H9 (cell line): Measurements from ENCODE around the gene HIPK1. TPM values are rescaled to one million over a fixed set of nuclear protein-coding genes. Genes with fewer than 3 reads are reported as not detected.

Source experiments
- DNase-seq: peaks from one replicate; pipeline ENCODE4 v3.0.0-alpha.2; 2017
- H2AFZ ChIP-seq: one replicate; pipeline ENCODE4 v1.6.1; 2013; ENCODE audit warnings: mild to moderate bottlenecking, low read length, control low read depth, moderate library complexity
- H2AK5ac ChIP-seq: 2 replicates; pipeline ENCODE4 v1.6.1; 2013; ENCODE audit warnings: low read length, control low read depth, mixed read lengths; ENCODE audit not compliant: insufficient read length
- H2BK120ac ChIP-seq: one replicate; pipeline ENCODE4 v1.6.1; 2013; ENCODE audit warnings: low read depth, mild to moderate bottlenecking, low read length, control low read depth, inconsistent platforms; ENCODE audit not compliant: poor library complexity, severe bottlenecking
- H2BK12ac ChIP-seq: 2 replicates; pipeline ENCODE4 v1.6.1; 2013; ENCODE audit warnings: low read length, control low read depth, mixed read lengths, low read depth; ENCODE audit not compliant: insufficient read length
- H2BK15ac ChIP-seq: 2 replicates; pipeline ENCODE4 v1.6.1; 2013; ENCODE audit warnings: low read depth, low read length, control low read depth
- H2BK20ac ChIP-seq: one replicate; pipeline ENCODE4 v1.6.1; 2013; ENCODE audit warnings: low read depth, mild to moderate bottlenecking, low read length, control low read depth, inconsistent platforms; ENCODE audit not compliant: poor library complexity, severe bottlenecking
- H2BK5ac ChIP-seq: 2 replicates; pipeline ENCODE4 v1.6.1; 2013; ENCODE audit warnings: low read length, control low read depth, mixed read lengths; ENCODE audit not compliant: insufficient read length
- H3K14ac ChIP-seq: 2 replicates; pipeline ENCODE4 v1.6.1; 2013; ENCODE audit warnings: low read length, control low read depth; ENCODE audit not compliant: insufficient read depth
- H3K18ac ChIP-seq: 2 replicates; pipeline ENCODE4 v1.6.1; 2013; ENCODE audit warnings: low read depth, mild to moderate bottlenecking, mixed read lengths, low read length, control low read depth; ENCODE audit not compliant: insufficient read length
- H3K23ac ChIP-seq: 2 replicates; pipeline ENCODE4 v1.6.1; 2013; ENCODE audit warnings: low read length, control low read depth, mixed read lengths, low read depth; ENCODE audit not compliant: insufficient read length
- H3K23me2 ChIP-seq: 2 replicates; pipeline ENCODE4 v1.6.1; 2013; ENCODE audit warnings: low read depth, mild to moderate bottlenecking, mixed read lengths, low read length, control low read depth; ENCODE audit not compliant: insufficient read length, poor library complexity, severe bottlenecking
- H3K27ac ChIP-seq: 2 replicates; pipeline ENCODE4 v1.5.1; 2013; ENCODE audit warnings: low read length, control low read depth, mixed read lengths, low read depth; ENCODE audit not compliant: insufficient read length
- H3K27me3 ChIP-seq: 2 replicates; pipeline ENCODE4 v1.6.1; 2013; ENCODE audit warnings: low read length, control low read depth, inconsistent platforms; ENCODE audit not compliant: insufficient read depth
- H3K4ac ChIP-seq: 2 replicates; pipeline ENCODE4 v1.6.1; 2013; ENCODE audit warnings: low read depth, mild to moderate bottlenecking, control low read depth, inconsistent platforms, low read length, moderate library complexity
- H3K4me1 ChIP-seq: 2 replicates; pipeline ENCODE4 v1.6.1; 2013; ENCODE audit warnings: low read length, control low read depth, inconsistent platforms; ENCODE audit not compliant: insufficient read depth
- H3K4me2 ChIP-seq: 2 replicates; pipeline ENCODE4 v1.6.1; 2013; ENCODE audit warnings: low read length, control low read depth, mixed read lengths; ENCODE audit not compliant: insufficient read length, insufficient read depth
- H3K56ac ChIP-seq: 2 replicates; pipeline ENCODE4 v1.6.1; 2013; ENCODE audit warnings: low read depth, mild to moderate bottlenecking, mixed read lengths, low read length, control low read depth; ENCODE audit not compliant: insufficient read length
- H3K79me1 ChIP-seq: 2 replicates; pipeline ENCODE4 v1.6.1; 2013; ENCODE audit warnings: low read depth, mild to moderate bottlenecking, moderate library complexity, low read length, control low read depth, inconsistent platforms; ENCODE audit not compliant: insufficient read depth, poor library complexity, severe bottlenecking
- H3K79me2 ChIP-seq: 2 replicates; pipeline ENCODE4 v1.6.1; 2013; ENCODE audit warnings: low read length, control low read depth, inconsistent platforms; ENCODE audit not compliant: insufficient read depth
- H3K9ac ChIP-seq: 2 replicates; pipeline ENCODE4 v1.6.1; 2013; ENCODE audit warnings: low read length, control low read depth, mixed read lengths; ENCODE audit not compliant: insufficient read length; ENCODE audit errors: extremely low read depth
- H3K9me3 ChIP-seq: one replicate; pipeline ENCODE4 v1.6.1; 2013; ENCODE audit warnings: low read depth, low read length, inconsistent platforms; ENCODE audit not compliant: control insufficient read depth
- H3T11ph ChIP-seq: one replicate; pipeline ENCODE4 v1.6.1; 2013; ENCODE audit warnings: mild to moderate bottlenecking, low read length, control low read depth, inconsistent platforms
- H4K20me1 ChIP-seq: one replicate; pipeline ENCODE4 v1.6.1; 2013; ENCODE audit not compliant: control insufficient read depth, insufficient read length, insufficient read depth
- H4K5ac ChIP-seq: 2 replicates; pipeline ENCODE4 v1.6.1; 2013; ENCODE audit warnings: low read depth, mild to moderate bottlenecking, mixed read lengths, low read length, control low read depth; ENCODE audit not compliant: insufficient read length
- H4K8ac ChIP-seq: replicated peaks from 2 replicates; pipeline ENCODE4 v1.6.1; 2013; ENCODE audit warnings: low read length, control low read depth, mixed read lengths, low read depth; ENCODE audit not compliant: insufficient read length
- H4K91ac ChIP-seq: 2 replicates; pipeline ENCODE4 v1.6.1; 2013; ENCODE audit warnings: low read depth, mild to moderate bottlenecking, moderate library complexity, mixed read lengths, low read length, control low read depth; ENCODE audit not compliant: insufficient read length
- H3K27ac Mint-ChIP-seq, 3 experiments: 2 replicates in 2 of 3; 3 replicates in 1 of 3; pipeline ENCODE4 v1.8.0; 2020 to 2021; ENCODE audit warnings: mixed read lengths in 3 of 3, mild to moderate bottlenecking in 1 of 3, moderate library complexity in 1 of 3
- H3K27me3 Mint-ChIP-seq: 2 replicates; pipeline ENCODE4 v1.8.0; 2021; ENCODE audit warnings: low read depth, mild to moderate bottlenecking, moderate library complexity, mixed read lengths
- H3K36me3 Mint-ChIP-seq, 3 experiments: 2 replicates in 2 of 3; 3 replicates in 1 of 3; pipeline ENCODE4 v1.8.0; 2020 to 2021; ENCODE audit warnings: low read depth in 3 of 3, mixed read lengths in 3 of 3; ENCODE audit not compliant: insufficient read depth in 1 of 3
- H3K4me1 Mint-ChIP-seq, 2 experiments: 2 replicates each; pipeline ENCODE4 v1.8.0; 2020; ENCODE audit warnings: mixed read lengths in 2 of 2
- H3K4me3 Mint-ChIP-seq, 2 experiments: 2 replicates in 1 of 2; 3 replicates in 1 of 2; pipeline ENCODE4 v1.8.0; 2020 to 2021; ENCODE audit warnings: mild to moderate bottlenecking in 2 of 2, mixed read lengths in 2 of 2, moderate library complexity in 1 of 2
- H3K9me3 Mint-ChIP-seq, 2 experiments: 2 replicates in 1 of 2; 3 replicates in 1 of 2; pipeline ENCODE4 v1.8.0; 2020; ENCODE audit warnings: mild to moderate bottlenecking in 2 of 2, mixed read lengths in 2 of 2, moderate library complexity in 1 of 2
- WGBS: extraction: QIAGEN DNeasy Blood & Tissue Kit; methylation state at CpG from one replicate; pipeline ENCODE4 v1.1.7; 2013; ENCODE audit warnings: missing lambda C conversion rate, low lambda C conversion rate, mixed read lengths; ENCODE audit not compliant: insufficient read length; ENCODE audit errors: extremely low coverage; 5-methylcytosine and 5-hydroxymethylcytosine counted together
- total RNA-seq: library from RNA; stranded (reverse); gene quantifications from 2 replicates; pipeline ENCODE4 v1.2.1, GENCODE V29; 2021
- TF ChIP-seq, protein P1 (sequence below): fragments of 200-600 bp; sonication (generic); conservative IDR thresholded peaks from 3 replicates; pipeline ENCODE4 v1.8.0; 2021; ENCODE audit warnings: antibody characterized with exemption, mild to moderate bottlenecking

HIPK1 gene
- total RNA-seq, 1 experiment from 2014 or later = 65.7 TPM

DNA sequence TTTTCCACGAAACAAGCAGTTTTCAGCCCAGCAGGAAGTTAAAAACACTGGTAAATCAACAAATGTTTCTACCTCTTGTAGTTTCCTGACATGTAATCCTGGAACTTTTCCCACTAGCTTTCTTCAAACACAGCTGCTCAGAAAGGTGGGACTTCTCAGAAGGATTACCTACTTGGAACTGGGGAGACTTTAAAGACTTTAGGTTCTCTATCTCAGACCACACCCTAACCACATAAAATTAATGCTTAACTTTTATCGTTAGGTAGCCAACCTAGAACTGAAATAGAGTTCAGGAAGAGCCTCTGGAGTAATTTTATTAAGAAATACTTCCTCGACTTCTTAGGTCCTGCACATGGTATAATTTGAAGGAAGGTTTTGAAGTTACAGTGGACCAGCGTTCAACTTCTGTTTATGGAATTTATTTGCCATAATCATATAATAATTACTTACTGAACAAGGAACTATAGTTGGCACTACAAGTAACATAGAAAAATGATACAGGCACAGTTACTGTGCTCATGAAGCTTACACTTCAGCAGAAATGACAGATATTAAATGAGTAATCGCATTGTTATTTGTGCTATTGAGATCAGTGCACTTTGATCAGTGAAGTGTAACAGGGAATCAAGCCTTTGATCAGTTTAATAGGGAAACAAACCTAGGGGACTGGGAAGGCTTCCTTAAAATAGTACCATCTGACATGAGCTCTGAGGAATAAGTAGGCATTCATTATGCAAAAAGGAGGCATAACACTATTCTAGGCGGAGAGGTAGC is 41.5 kb upstream of the HIPK1 start, which contains the start of gene BCL2L15:
TSS of gene BCL2L15 (minus strand) at position 180 of the 774 bp plus-strand sequence. CDS start 206 bp downstream, outside the sequence.
- no peak within 1 kb of the TSS for H3K27ac Mint-ChIP-seq
- WGBS = no CpG with 5 or more reads among the region's 6 CpGs
- Histone ChIP-seq H2BK12ac (no peak within 1 kb of the TSS), H4K5ac (no peak within 1 kb of the TSS), H3K4me1 (no peaks in the 10 kb centered on the region), H3K79me2 (no peaks in the 10 kb centered on the region), H4K8ac (no peak within 1 kb of the TSS), H3K27me3 (no peaks in the 10 kb centered on the region), H3K9me3 (no peaks in the 10 kb centered on the region), H3K4me2 (no peak within 1 kb of the TSS), H3K56ac (no peak within 1 kb of the TSS), H2BK120ac (no peak within 1 kb of the TSS), H2AFZ (no peak within 1 kb of the TSS), H3K23ac (no peak within 1 kb of the TSS), H2BK5ac (no peak within 1 kb of the TSS), H3K27ac (no peak within 1 kb of the TSS), H3K14ac (no peak within 1 kb of the TSS; the same call in 1 of the 2 replicates), H3K23me2 (no peaks in the 10 kb centered on the region), H3K79me1 (no peaks in the 10 kb centered on the region), H2AK5ac (no peak within 1 kb of the TSS), H2BK20ac (no peak within 1 kb of the TSS), H3K4ac (no peak within 1 kb of the TSS), H2BK15ac (no peak within 1 kb of the TSS), H3K18ac (no peak within 1 kb of the TSS), H4K20me1 (no peaks in the 10 kb centered on the region), H3T11ph (no peak within 1 kb of the TSS), H3K9ac (no peak within 1 kb of the TSS), H4K91ac (no peak within 1 kb of the TSS)
- DNase-seq = no peak
- H3K27me3 Mint-ChIP-seq = no peaks in the 10 kb centered on the region
- no peaks in the 10 kb centered on the region for H3K9me3 Mint-ChIP-seq
- TF ChIP-seq, protein P1, sequence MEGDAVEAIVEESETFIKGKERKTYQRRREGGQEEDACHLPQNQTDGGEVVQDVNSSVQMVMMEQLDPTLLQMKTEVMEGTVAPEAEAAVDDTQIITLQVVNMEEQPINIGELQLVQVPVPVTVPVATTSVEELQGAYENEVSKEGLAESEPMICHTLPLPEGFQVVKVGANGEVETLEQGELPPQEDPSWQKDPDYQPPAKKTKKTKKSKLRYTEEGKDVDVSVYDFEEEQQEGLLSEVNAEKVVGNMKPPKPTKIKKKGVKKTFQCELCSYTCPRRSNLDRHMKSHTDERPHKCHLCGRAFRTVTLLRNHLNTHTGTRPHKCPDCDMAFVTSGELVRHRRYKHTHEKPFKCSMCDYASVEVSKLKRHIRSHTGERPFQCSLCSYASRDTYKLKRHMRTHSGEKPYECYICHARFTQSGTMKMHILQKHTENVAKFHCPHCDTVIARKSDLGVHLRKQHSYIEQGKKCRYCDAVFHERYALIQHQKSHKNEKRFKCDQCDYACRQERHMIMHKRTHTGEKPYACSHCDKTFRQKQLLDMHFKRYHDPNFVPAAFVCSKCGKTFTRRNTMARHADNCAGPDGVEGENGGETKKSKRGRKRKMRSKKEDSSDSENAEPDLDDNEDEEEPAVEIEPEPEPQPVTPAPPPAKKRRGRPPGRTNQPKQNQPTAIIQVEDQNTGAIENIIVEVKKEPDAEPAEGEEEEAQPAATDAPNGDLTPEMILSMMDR = no peak
- no peaks in the 10 kb centered on the region for H3K36me3 Mint-ChIP-seq
- H3K4me3 Mint-ChIP-seq = no peak within 1 kb of the TSS
- no peaks in the 10 kb centered on the region for H3K4me1 Mint-ChIP-seq
